ENCODE measurements around the gene DPM1. TPM values are rescaled to one million over a fixed set of nuclear protein-coding genes. Genes with fewer than 3 reads are reported as not detected.

DPM1 gene
- total RNA-seq, 2 donors from 2014 or later, result 56.6 to 64.3 TPM

DNA sequence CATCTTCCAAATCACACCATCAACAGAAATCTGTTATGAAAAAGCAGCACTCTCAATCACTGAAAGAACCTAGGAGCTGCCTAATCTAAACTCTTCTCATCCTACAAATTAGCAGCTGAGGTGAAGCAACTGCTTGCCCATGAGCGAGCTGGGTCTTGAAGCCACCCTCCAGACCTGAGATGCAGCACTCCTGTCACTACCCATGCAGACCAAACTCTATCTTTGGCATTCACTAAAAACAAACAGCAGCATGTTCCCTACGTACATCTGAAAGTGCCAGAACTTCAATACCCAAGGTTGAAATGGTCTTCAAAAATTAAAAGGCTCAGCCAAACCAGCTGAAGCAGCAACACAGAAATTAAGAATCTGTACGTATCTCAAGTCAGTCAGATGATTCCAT is 41.4 kb downstream of the DPM1 start:
- peak overlapping the region; percentile 92 for H3K27ac Mint-ChIP-seq
- peaks cover 2 to 11% of the 10 kb centered on the region in 2 donors for H3K36me3 Mint-ChIP-seq (ENCODE audit: insufficient read depth in 2 of 2)
- peaks cover 84% of the 10 kb centered on the region for H3K4me1 Mint-ChIP-seq (ENCODE audit: low read depth)
- H3K27me3 Mint-ChIP-seq (ENCODE audit: low read depth), result no peaks in the 10 kb centered on the region
- ATAC-seq (replicated peaks in 1 of 2) (no peak), DNase-seq (no peak)
- peak overlapping the region in 1 of 2 donors; percentile 0 for H3K4me3 Mint-ChIP-seq
- H3K9me3 Mint-ChIP-seq, result no peaks in the 10 kb centered on the region

DNA sequence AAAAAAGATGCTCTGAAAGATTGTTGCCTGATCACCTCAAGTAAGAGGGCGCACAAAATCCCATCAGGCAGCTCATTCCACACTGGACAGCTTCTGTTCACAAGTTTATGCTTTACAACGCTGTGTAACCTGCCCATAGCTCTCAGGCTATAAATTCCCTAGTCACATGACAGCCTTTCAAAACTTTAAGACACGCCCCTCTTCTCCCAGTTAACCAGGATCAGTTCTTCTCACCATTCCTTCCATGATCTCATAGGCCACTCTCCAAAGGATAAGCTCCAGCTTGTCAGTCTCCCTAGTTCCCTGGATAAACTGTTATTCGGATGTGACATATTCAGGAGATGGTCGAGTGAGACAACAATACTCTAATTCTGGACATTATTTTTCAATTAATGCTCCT is 42.1 kb downstream of the DPM1 start:
- Mint-ChIP-seq H3K4me3 (no peak overlapping the region), H3K36me3 (ENCODE audit: insufficient read depth in 2 of 2) (peaks cover 2 to 14% of the 10 kb centered on the region in 2 donors), H3K4me1 (ENCODE audit: low read depth) (peaks cover 84% of the 10 kb centered on the region), H3K9me3 (no peaks in the 10 kb centered on the region), H3K27ac (peak overlapping the region; percentile 21), H3K27me3 (ENCODE audit: low read depth) (no peaks in the 10 kb centered on the region)
- ATAC-seq (replicated peaks in 1 of 2) (no peak), DNase-seq (no peak)

DNA sequence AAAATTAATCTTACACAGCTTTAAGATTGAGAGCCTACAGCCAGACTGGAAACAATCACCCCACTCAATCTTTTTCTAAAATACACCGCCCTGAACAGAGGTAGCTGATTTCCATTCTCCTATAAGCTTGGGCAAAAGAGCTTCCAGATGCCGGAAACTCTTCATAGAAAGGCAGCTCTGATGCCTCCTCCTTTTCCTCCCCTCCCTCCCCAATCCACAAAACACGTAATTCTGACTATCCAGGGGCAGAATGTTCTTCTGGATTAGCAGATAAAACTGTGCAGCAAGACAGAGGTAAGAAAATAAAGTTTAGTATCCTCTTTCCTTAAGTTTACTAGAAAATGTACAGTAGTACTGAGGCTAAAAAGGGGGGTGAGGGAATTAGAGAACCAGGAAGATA is 42.9 kb downstream of the DPM1 start:
- no peaks in the 10 kb centered on the region for H3K9me3 Mint-ChIP-seq
- no peaks in the 10 kb centered on the region for H3K27me3 Mint-ChIP-seq (ENCODE audit: low read depth)
- H3K36me3 Mint-ChIP-seq (ENCODE audit: insufficient read depth in 2 of 2), result peaks cover 2 to 18% of the 10 kb centered on the region in 2 donors
- peak overlapping the region; percentile 85 for H3K27ac Mint-ChIP-seq
- H3K4me1 Mint-ChIP-seq (ENCODE audit: low read depth), result peaks cover 84% of the 10 kb centered on the region
- no peak overlapping the region for H3K4me3 Mint-ChIP-seq
- ATAC-seq (replicated peaks in 1 of 2) (no peak), DNase-seq (no peak)

DNA sequence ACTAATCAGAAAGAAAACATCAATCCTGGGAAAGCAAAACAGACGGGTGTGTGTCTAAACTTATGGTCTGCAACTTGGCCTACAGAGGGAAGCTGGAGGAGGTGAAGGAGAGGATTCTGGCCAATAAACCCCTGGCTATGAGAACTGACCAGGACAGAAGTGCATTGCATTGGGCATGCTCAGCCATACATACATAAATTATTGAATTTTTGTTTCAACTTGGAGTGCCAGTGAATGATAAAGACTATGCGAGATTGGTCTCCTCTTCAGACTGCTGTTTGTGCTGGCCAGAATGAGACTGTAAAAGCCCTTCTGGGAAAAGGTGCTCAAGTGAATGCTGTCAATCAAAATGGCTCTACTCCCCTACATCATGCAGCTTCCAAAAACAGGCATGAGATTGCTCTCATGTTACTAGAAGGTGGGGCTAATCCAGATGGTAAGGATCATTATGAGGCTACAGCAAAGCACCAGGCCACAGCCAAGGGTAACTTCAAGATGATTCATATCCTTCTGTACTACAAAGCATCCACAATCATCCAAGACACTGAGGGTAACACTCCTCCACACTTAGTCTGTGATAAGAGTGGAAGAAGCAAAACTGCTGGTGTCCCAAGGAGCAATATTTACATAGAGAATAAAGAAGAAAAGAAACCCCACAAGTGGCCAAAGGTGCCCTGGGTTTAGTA is 44.5 kb downstream of the DPM1 start:
- ATAC-seq (replicated peaks in 1 of 2) (peak; percentile 96 to 97), DNase-seq (peak; percentile 47 to 53)
- Mint-ChIP-seq H3K27ac (peak overlapping the region; percentile 85), H3K36me3 (ENCODE audit: insufficient read depth in 2 of 2) (peaks cover 2 to 11% of the 10 kb centered on the region in 2 donors), H3K4me3 (peak overlapping the region in 1 of 2 donors; percentile 43), H3K9me3 (no peaks in the 10 kb centered on the region), H3K4me1 (ENCODE audit: low read depth) (peaks cover 81% of the 10 kb centered on the region), H3K27me3 (ENCODE audit: low read depth) (no peaks in the 10 kb centered on the region)

DNA sequence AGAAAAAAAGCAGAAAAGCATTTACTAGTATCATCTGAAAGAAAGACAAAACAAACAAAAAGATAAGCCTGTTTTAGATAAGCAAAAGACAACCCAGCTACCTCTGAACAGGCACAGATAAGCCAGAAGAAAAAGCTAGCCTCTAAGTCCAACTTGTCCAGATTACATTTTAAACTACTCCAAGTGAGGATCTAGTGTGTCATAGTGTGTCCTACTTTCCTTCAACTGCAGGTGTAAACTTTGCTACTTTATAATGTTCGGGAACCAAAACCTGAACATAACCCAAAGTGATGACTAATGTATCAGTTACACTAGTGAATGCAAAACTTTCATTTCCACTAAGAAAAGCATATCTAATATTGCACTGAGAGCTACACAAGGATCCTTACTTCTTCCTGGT is 46.6 kb downstream of the DPM1 start:
- no peak for DNase-seq
- Mint-ChIP-seq H3K4me3 (peak overlapping the region; percentile 46 to 63), H3K27ac (peak overlapping the region; percentile 89), H3K36me3 (ENCODE audit: insufficient read depth in 2 of 2) (peaks cover 0 to 22% of the 10 kb centered on the region in 2 donors), H3K9me3 (no peaks in the 10 kb centered on the region), H3K4me1 (ENCODE audit: low read depth) (peaks cover 77% of the 10 kb centered on the region), H3K27me3 (ENCODE audit: low read depth) (no peaks in the 10 kb centered on the region)
- peak; percentile 48 to 51 for ATAC-seq (replicated peaks in 1 of 2)

DNA sequence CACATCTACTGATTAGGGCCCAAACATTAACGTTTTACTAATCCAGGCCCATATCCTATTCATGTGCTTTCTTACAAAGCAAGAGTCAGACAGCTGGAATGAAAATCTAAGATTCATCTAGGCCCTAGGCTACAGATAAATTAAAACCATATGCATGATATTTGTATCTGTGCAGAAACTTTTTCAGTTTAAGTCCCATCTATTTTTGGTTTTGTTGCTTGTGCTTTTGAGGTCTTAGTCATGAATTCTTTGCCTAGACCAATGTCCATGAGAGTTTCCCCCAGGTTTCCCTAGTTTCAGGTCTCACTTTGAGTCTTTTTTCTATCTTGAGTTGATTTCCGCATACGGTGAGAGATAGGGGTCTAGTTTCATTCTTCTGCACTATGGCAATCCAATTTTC is 47.3 kb downstream of the DPM1 start:
- peaks cover 0 to 22% of the 10 kb centered on the region in 2 donors for H3K36me3 Mint-ChIP-seq (ENCODE audit: insufficient read depth in 2 of 2)
- H3K27ac Mint-ChIP-seq, result peak overlapping the region; percentile 89
- ATAC-seq (replicated peaks in 1 of 2), result no peak
- H3K27me3 Mint-ChIP-seq (ENCODE audit: low read depth), result no peaks in the 10 kb centered on the region
- DNase-seq, result no peak
- H3K9me3 Mint-ChIP-seq, result no peaks in the 10 kb centered on the region
- H3K4me3 Mint-ChIP-seq, result peak overlapping the region; percentile 46 to 63
- peaks cover 70% of the 10 kb centered on the region for H3K4me1 Mint-ChIP-seq (ENCODE audit: low read depth)

DNA sequence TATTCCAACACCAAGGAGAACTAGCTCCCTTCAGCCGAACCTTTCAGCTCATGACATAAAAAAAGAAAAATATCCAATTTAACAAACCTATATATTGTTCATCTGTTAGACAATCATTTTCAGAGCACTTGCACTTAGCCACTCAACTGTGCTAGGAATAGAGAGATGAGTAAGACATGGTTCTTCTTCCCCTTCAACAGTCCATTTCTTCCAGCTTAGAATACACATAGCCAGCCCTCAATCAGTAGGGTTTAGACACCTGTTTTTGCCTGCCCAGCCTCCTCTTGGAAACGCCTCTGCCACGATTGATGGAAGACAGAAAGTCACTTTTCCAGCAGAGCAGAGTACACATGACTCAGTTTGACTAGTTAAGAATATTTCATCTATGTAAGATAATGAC is 48.9 kb downstream of the DPM1 start:
- H3K4me1 Mint-ChIP-seq (ENCODE audit: low read depth), result peaks cover 55% of the 10 kb centered on the region
- no peak overlapping the region for H3K4me3 Mint-ChIP-seq
- DNase-seq, result no peak
- peaks cover 0 to 22% of the 10 kb centered on the region in 2 donors for H3K36me3 Mint-ChIP-seq (ENCODE audit: insufficient read depth in 2 of 2)
- no peak for ATAC-seq (replicated peaks in 1 of 2)
- H3K27ac Mint-ChIP-seq, result peak overlapping the region; percentile 17
- H3K9me3 Mint-ChIP-seq, result no peaks in the 10 kb centered on the region
- H3K27me3 Mint-ChIP-seq (ENCODE audit: low read depth), result no peaks in the 10 kb centered on the region

DNA sequence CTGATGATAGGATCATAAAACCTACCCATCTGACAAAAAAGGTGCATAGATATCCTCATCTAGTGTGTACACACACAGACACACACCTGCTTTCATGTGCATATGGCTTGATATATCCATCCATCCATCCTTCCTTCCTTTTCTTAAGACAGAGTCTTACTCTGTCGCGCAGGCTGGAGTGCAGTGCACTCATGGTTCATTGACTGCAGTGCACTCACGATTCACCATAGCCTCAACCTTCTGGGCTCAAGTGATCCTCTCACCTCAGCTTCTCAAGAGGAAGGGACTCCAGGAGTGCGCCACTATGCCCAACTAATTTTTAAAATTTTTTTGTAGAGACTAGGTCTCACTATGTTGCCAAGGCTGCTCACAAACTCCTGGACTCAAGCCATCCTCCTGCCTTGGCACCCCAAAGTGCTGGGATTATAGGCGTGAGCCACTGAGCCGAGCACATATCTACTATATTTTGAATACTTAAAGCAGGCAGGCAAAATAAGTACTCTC is 54.2 kb downstream of the DPM1 start:
- ATAC-seq (replicated peaks in 1 of 2) (no peak), DNase-seq (no peak)
- peaks cover 18% of the 10 kb centered on the region for H3K4me1 Mint-ChIP-seq (ENCODE audit: low read depth)
- H3K4me3 Mint-ChIP-seq, result no peak overlapping the region
- no peaks in the 10 kb centered on the region for H3K9me3 Mint-ChIP-seq
- H3K27ac Mint-ChIP-seq, result peak overlapping the region; percentile 60
- no peaks in the 10 kb centered on the region for H3K27me3 Mint-ChIP-seq (ENCODE audit: low read depth)
- H3K36me3 Mint-ChIP-seq (ENCODE audit: insufficient read depth in 2 of 2), result peaks cover 3 to 27% of the 10 kb centered on the region in 2 donors

DNA sequence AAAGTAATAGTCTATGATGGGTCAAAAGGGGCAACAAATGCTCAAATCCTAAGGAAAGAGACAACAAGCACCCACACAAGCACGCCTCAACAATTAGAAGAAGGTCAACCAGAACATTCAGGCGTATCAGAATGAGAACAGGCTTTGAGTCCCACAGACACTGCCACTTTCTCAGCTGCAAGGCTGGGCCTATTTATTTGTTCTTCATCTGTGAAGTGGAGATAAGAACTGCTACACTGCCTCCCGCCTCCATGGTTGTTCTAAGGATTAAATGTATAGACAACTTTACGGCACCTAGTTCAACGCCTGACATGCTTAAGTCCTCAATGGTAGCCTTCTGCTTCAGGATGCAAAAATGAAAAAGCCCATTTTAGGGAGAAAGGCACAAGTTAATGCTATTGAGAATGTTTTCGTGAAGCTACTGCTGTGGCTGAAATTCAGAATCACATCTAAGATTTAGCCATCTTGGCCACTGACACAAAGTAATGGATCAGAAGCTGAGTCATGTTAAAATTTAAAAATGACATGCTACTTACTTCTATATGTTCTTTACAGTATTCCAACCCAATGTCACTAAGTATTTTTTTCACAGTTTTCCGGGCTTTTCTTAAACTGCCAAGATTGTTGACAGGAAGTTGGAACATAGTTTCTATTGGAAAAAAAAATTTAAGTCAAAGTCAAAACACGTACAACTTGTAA is 54.8 kb downstream of the DPM1 start:
- Mint-ChIP-seq H3K9me3 (no peaks in the 10 kb centered on the region), H3K4me3 (no peak overlapping the region), H3K27me3 (ENCODE audit: low read depth) (no peaks in the 10 kb centered on the region), H3K27ac (peak overlapping the region; percentile 60), H3K36me3 (ENCODE audit: insufficient read depth in 2 of 2) (peaks cover 3 to 27% of the 10 kb centered on the region in 2 donors), H3K4me1 (ENCODE audit: low read depth) (peaks cover 18% of the 10 kb centered on the region)
- DNase-seq (no peak), ATAC-seq (replicated peaks in 1 of 2) (no peak)

DNA sequence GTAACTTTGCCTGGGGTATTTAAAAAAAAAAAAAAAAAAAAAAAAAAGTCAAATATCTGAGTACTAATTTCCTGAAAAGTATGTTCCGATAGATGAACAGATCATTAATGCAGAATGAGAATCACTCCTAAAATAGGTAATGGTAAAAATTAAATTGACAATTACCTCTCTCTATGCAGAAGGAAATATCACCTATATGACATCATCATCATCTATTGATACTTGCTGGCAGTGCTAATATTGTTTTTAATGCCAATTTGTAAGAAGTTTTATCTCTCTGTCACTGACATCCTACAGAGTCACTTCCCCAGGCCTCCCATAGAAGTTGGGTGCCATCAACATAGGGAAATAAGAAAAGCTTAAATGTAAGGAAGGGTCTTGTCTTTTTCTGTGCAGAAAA is 57.0 kb downstream of the DPM1 start:
- Mint-ChIP-seq H3K36me3 (ENCODE audit: insufficient read depth in 2 of 2) (peaks cover 8 to 25% of the 10 kb centered on the region in 2 donors), H3K4me3 (no peak overlapping the region), H3K27ac (peak overlapping the region; percentile 79), H3K4me1 (ENCODE audit: low read depth) (peaks cover 14% of the 10 kb centered on the region), H3K27me3 (ENCODE audit: low read depth) (no peaks in the 10 kb centered on the region), H3K9me3 (no peaks in the 10 kb centered on the region)
- no peak for DNase-seq
- ATAC-seq (replicated peaks in 1 of 2), result no peak

DNA sequence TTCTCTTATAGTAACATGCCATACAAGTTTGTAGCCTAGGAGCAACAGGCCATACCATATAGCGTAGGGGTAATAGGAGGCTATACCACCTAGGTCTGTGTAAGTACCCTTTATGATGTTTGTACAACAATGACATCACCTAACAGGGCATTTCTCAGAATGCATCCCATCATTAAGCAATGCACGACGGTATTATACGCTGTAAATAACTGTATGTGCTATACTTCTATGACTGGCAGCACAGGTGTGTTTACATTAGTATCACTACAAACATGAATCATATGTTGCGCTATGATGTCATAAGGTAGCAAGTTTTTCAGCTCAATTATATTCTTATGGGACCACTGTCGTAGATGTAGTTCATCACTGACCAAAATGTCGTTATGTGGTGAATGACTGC is 58.1 kb downstream of the DPM1 start:
- H3K9me3 Mint-ChIP-seq, result no peaks in the 10 kb centered on the region
- H3K27me3 Mint-ChIP-seq (ENCODE audit: low read depth), result no peaks in the 10 kb centered on the region
- H3K4me3 Mint-ChIP-seq, result no peak overlapping the region
- DNase-seq (no peak), ATAC-seq (replicated peaks in 1 of 2) (no peak)
- H3K36me3 Mint-ChIP-seq (ENCODE audit: insufficient read depth in 2 of 2), result peaks cover 8 to 25% of the 10 kb centered on the region in 2 donors
- H3K27ac Mint-ChIP-seq, result peak overlapping the region; percentile 72
- peaks cover 24% of the 10 kb centered on the region for H3K4me1 Mint-ChIP-seq (ENCODE audit: low read depth)

DNA sequence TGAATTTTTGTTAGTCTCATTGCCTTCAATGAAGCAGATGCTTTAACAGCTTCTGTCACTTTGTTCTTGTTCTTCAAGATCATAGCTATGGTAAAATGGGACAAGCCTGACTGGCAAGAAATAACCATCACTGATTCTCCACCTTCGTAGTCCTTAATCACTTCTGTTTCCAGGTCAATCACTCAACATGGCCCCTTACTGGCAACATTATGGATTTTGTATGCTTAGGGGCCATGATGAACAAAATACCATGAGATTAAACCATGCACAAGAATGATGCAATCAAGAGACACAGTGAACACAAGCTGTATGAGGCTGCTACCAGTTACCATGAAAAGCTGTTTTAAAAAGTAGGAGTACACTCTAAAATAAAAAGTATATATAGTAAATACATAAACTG is 59.9 kb downstream of the DPM1 start:
- Mint-ChIP-seq H3K27ac (peak overlapping the region; percentile 91), H3K9me3 (no peaks in the 10 kb centered on the region)
- no peak for DNase-seq

DNA sequence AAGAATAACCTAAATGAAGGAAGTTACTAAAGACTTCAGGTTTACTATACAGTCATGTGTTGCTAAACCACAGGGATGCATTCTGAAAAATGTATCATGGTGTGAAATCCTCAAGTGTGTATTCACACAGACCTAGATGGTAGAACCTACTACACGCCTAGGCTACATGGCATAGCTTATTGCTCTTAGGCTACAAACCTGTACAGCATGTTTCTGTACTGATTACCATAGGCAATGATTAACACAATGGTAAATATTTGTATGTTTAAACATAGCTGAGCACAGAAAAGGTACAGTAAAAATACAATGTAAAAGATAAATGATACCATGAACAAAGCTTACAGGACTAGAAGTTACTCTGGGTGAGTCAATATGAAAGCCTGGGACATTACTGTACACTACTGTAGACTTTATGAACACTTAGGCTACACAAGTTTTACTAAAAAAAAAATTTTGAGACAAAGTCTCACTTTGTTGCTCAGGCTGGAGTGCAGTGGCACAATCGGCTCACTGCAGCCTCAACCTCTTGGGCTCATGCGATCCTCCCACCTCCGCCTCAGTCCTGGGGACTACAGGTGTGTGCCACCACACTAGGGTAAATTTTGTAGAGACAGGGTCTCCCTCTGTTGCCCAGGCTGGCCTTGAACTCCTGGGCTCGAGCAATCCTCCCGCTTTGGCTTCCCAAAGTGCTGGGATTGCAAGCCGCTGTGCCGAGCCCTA is 63.1 kb downstream of the DPM1 start:
- no peak overlapping the region for H3K4me3 Mint-ChIP-seq
- H3K27me3 Mint-ChIP-seq (ENCODE audit: low read depth), result no peaks in the 10 kb centered on the region
- DNase-seq (no peak), ATAC-seq (replicated peaks in 1 of 2) (peak; percentile 75 to 77)
- peaks cover 16 to 37% of the 10 kb centered on the region in 2 donors for H3K36me3 Mint-ChIP-seq (ENCODE audit: insufficient read depth in 2 of 2)
- H3K9me3 Mint-ChIP-seq, result no peaks in the 10 kb centered on the region
- peaks cover 53% of the 10 kb centered on the region for H3K4me1 Mint-ChIP-seq (ENCODE audit: low read depth)
- H3K27ac Mint-ChIP-seq, result no peak overlapping the region

More for the DNA sequence above, 59.9 kb downstream of the DPM1 start:
- Mint-ChIP-seq H3K4me3 (no peak overlapping the region), H3K27me3 (ENCODE audit: low read depth) (no peaks in the 10 kb centered on the region), H3K36me3 (ENCODE audit: insufficient read depth in 2 of 2) (peaks cover 8 to 33% of the 10 kb centered on the region in 2 donors), H3K4me1 (ENCODE audit: low read depth) (peaks cover 28% of the 10 kb centered on the region)
- ATAC-seq (replicated peaks in 1 of 2), result no peak

Measured in activated T-cell treated with anti-CD3 and anti-CD28 coated beads, Interleukin-2, amount 50 U/mL, for 72 hours (primary cell).